GM23338 (cell line): Measurements from ENCODE around the gene GJB3. TPM values are rescaled to one million over a fixed set of nuclear protein-coding genes. Genes with fewer than 3 reads are reported as not detected.

Source experiments
- ATAC-seq: fragments of 200-7000 bp; cut with Tn5 transposase; 3 replicates; pipeline ENCODE4 v1.9.1; 2020
- DNase-seq: peaks from one replicate; pipeline ENCODE4 v3.0.0-alpha.2; 2015; ENCODE audit warnings: low spot score
- H2AFZ ChIP-seq: fragments of 200-600 bp; sonication (generic); 2 replicates; pipeline ENCODE4 v1.8.0; 2016; ENCODE audit warnings: antibody characterized with exemption, mild to moderate bottlenecking, moderate library complexity
- H3F3A ChIP-seq: fragments of 200-600 bp; sonication (generic); replicated peaks from 2 replicates; pipeline ENCODE4 v1.8.0; 2017; ENCODE audit warnings: antibody characterized with exemption, mixed run types, low read depth
- H3K27ac ChIP-seq: fragments of 200-600 bp; sonication (generic); 2 replicates; pipeline ENCODE4 v1.6.1; 2016; ENCODE audit warnings: low read depth
- H3K27me3 ChIP-seq: fragments of 200-600 bp; sonication (generic); 2 replicates; pipeline ENCODE4 v1.8.0; 2016; ENCODE audit warnings: mild to moderate bottlenecking, mixed run types, moderate library complexity; ENCODE audit not compliant: insufficient read depth
- H3K36me3 ChIP-seq: fragments of 200-600 bp; sonication (generic); 2 replicates; pipeline ENCODE4 v1.8.0; 2016; ENCODE audit warnings: mild to moderate bottlenecking; ENCODE audit not compliant: insufficient read depth
- H3K4me1 ChIP-seq: fragments of 200-600 bp; sonication (generic); 2 replicates; pipeline ENCODE4 v1.8.0; 2016; ENCODE audit warnings: mild to moderate bottlenecking, moderate library complexity; ENCODE audit not compliant: insufficient read depth
- H3K4me2 ChIP-seq: fragments of 200-600 bp; sonication (generic); 2 replicates; pipeline ENCODE4 v1.7.1; 2017; ENCODE audit warnings: mixed run types
- H3K4me3 ChIP-seq: fragments of 200-600 bp; sonication (generic); 2 replicates; pipeline ENCODE4 v1.6.1; 2016; ENCODE audit warnings: mixed run types
- H3K79me2 ChIP-seq: fragments of 200-600 bp; sonication (generic); replicated peaks from 2 replicates; pipeline ENCODE4 v1.8.0; 2017; ENCODE audit warnings: mild to moderate bottlenecking; ENCODE audit not compliant: insufficient read depth
- H3K9me2 ChIP-seq: fragments of 200-600 bp; sonication (generic); 2 replicates; pipeline ENCODE4 v1.8.0; 2017; ENCODE audit not compliant: insufficient read depth
- H4K20me1 ChIP-seq: fragments of 200-600 bp; sonication (generic); replicated peaks from 2 replicates; pipeline ENCODE4 v1.8.0; 2017; ENCODE audit warnings: mild to moderate bottlenecking; ENCODE audit not compliant: insufficient read depth
- H3K27ac Mint-ChIP-seq: 2 replicates; pipeline ENCODE4 v1.8.0; 2020; ENCODE audit warnings: inconsistent platforms, mild to moderate bottlenecking, moderate library complexity, mixed read lengths
- H3K27me3 Mint-ChIP-seq: 3 replicates; pipeline ENCODE4 v1.8.0; 2022; ENCODE audit warnings: low read depth, mild to moderate bottlenecking, moderate library complexity, mixed read lengths, inconsistent platforms; ENCODE audit not compliant: insufficient read depth, poor library complexity
- H3K36me3 Mint-ChIP-seq: 3 replicates; pipeline ENCODE4 v1.8.0; 2021; ENCODE audit warnings: low read depth, mild to moderate bottlenecking, inconsistent platforms, moderate library complexity, mixed read lengths
- H3K4me1 Mint-ChIP-seq: 3 replicates; pipeline ENCODE4 v1.8.0; 2020; ENCODE audit warnings: mild to moderate bottlenecking, inconsistent platforms, mixed read lengths
- H3K4me3 Mint-ChIP-seq: 3 replicates; pipeline ENCODE4 v1.8.0; 2021; ENCODE audit warnings: moderate library complexity, mild to moderate bottlenecking, inconsistent platforms, mixed read lengths
- H3K9me3 Mint-ChIP-seq: 3 replicates; pipeline ENCODE4 v1.8.0; 2020; ENCODE audit warnings: moderate library complexity, mild to moderate bottlenecking, inconsistent platforms, mixed read lengths
- CTCF ChIP-seq, 2 experiments: fragments of 200-600 bp in 1 of 2; sonication (generic) in 1 of 2; conservative IDR thresholded peaks; 2 replicates each; pipeline versions ENCODE4 v1.5.1 to v1.6.1; 2016 to 2017; ENCODE audit warnings: antibody characterized with exemption in 2 of 2, low read depth in 2 of 2, mild to moderate bottlenecking in 2 of 2, moderate library complexity in 1 of 2
- EZH2 ChIP-seq: fragments of 200-600 bp; sonication (generic); IDR thresholded peaks from one replicate; pipeline ENCODE4 v1.8.0; 2017; ENCODE audit warnings: antibody characterized with exemption, mild to moderate bottlenecking, low read depth; ENCODE audit not compliant: unreplicated experiment
- JUNB ChIP-seq: IDR thresholded peaks from one replicate; pipeline ENCODE4 v1.6.1; 2016; ENCODE audit warnings: antibody characterized with exemption; ENCODE audit not compliant: unreplicated experiment
- POLR2AphosphoS5 ChIP-seq: IDR thresholded peaks from 2 replicates; pipeline ENCODE4 v1.6.1; 2016; ENCODE audit warnings: antibody characterized with exemption, low read depth
- ZNF114 ChIP-seq: fragments of 250-450 bp; sonication (Bioruptor Pico); IDR thresholded peaks from 2 replicates; pipeline ENCODE4 v1.5.0; 2020; ENCODE audit warnings: mild to moderate bottlenecking, moderate library complexity
- ZNF331 ChIP-seq: fragments of 250-450 bp; sonication (Bioruptor Pico); IDR thresholded peaks from 2 replicates; pipeline ENCODE4 v1.5.0; 2020; ENCODE audit warnings: low read depth, mild to moderate bottlenecking, moderate library complexity
- ZNF462 ChIP-seq: fragments of 250-450 bp; sonication (Bioruptor Pico); IDR thresholded peaks from 2 replicates; pipeline ENCODE4 v1.5.0; 2020; ENCODE audit warnings: mild to moderate bottlenecking, moderate library complexity
- polyA plus RNA-seq: library from polyadenylated mRNA; unstranded; fragments of >200 nt; fragmentation: Nextera tagmentation; extraction: Ambion mirVana; gene quantifications from 2 replicates; pipeline ENCODE4 v1.2.1, GENCODE V29; 2016
- total RNA-seq: library from RNA; depleted of rRNA; stranded (reverse); fragments of >200 nt; shearing (Covaris generic); gene quantifications from 2 replicates; pipeline ENCODE4 v1.2.3, GENCODE V29; 2014

The GJB3 gene
- total and polyA plus RNA-seq, 2 experiments from 2014 or later, result 0.26 to 0.31 TPM

- Histone ChIP-seq H3K27me3 (peaks cover 35% of the 10 kb centered on the region), H3K79me2 (no peaks in the 10 kb centered on the region), H3K4me3 (no peak overlapping the region), H3K27ac (no peak overlapping the region), H3K9me2 (no peaks in the 10 kb centered on the region), H4K20me1 (no peaks in the 10 kb centered on the region), H2AFZ (no peak overlapping the region), H3K36me3 (no peaks in the 10 kb centered on the region), H3K4me2 (no peak overlapping the region), H3K4me1 (peaks cover 4% of the 10 kb centered on the region), H3F3A (no peaks in the 10 kb centered on the region)
- H3K36me3 Mint-ChIP-seq, result no peaks in the 10 kb centered on the region
- no peak overlapping the region for H3K4me3 Mint-ChIP-seq
- H3K27me3 Mint-ChIP-seq, result peaks cover 20% of the 10 kb centered on the region
- H3K9me3 Mint-ChIP-seq, result no peaks in the 10 kb centered on the region
- no peak overlapping the region for H3K27ac Mint-ChIP-seq
- no peak for TF ChIP-seq ZNF114 (CRISPR knock-in tag)
- TF ChIP-seq EZH2, result no peak
- TF ChIP-seq JUNB, result no peak
- no peak for TF ChIP-seq ZNF462 (CRISPR knock-in tag)
- TF ChIP-seq ZNF331, result no peak
- no peak for TF ChIP-seq CTCF (conservative IDR thresholded peaks at IDR 0.05; ENCODE audit: low read depth in 2 of 2)
- no peak for TF ChIP-seq POLR2AphosphoS5
- no peak for ATAC-seq
- peaks cover 7% of the 10 kb centered on the region for H3K4me1 Mint-ChIP-seq
- DNase-seq, result no peak
Measured at GRCh38 chr1:34777519-34778321, 3.3 kb upstream of the GJB3 start.
